Heart right ventricle (tissue), 16 donors: Measurements from ENCODE around the gene MARCHF9. TPM values are rescaled to one million over a fixed set of nuclear protein-coding genes. Genes with fewer than 3 reads are reported as not detected.

Experiments used
- ATAC-seq, 8 donors: fragments of 200-7000 bp; cut with Tn5 transposase; one replicate each; pipeline ENCODE4 v1.9.1; 2020; ENCODE audit warnings: mild to moderate bottlenecking in 8 of 8, moderate library complexity in 8 of 8, moderate number of reproducible peaks in 1 of 8
- DNase-seq, 2 donors: peaks; one replicate each; pipeline ENCODE4 v3.0.0-alpha.2; 2020
- H3K27ac ChIP-seq, 10 donors: fragments of 200-600 bp; sonication (generic) in 2 of 10; one replicate each; pipeline versions ENCODE4 v1.5.0 to v1.8.0; 2020 to 2022; ENCODE audit warnings: mild to moderate bottlenecking in 3 of 10
- H3K27me3 ChIP-seq, 7 donors: fragments of 200-600 bp; one replicate each; pipeline ENCODE4 v1.8.0; 2021 to 2022; ENCODE audit warnings: mild to moderate bottlenecking in 2 of 7
- H3K36me3 ChIP-seq, 9 donors: fragments of 200-600 bp; sonication (generic) in 1 of 9; one replicate each; pipeline versions ENCODE4 v1.5.0 to v1.8.0; 2020 to 2022; ENCODE audit warnings: mild to moderate bottlenecking in 2 of 9
- H3K4me1 ChIP-seq, 9 donors: fragments of 200-600 bp; sonication (generic) in 1 of 9; one replicate each; pipeline versions ENCODE4 v1.5.0 to v1.8.0; 2020 to 2022; ENCODE audit warnings: mild to moderate bottlenecking in 4 of 9
- H3K4me3 ChIP-seq, 10 donors: fragments of 200-600 bp; sonication (generic) in 2 of 10; one replicate each; pipeline versions ENCODE4 v1.5.0 to v1.8.0; 2020 to 2022; ENCODE audit warnings: mild to moderate bottlenecking in 7 of 10, moderate library complexity in 2 of 10
- H3K9me3 ChIP-seq, 11 donors: fragments of 200-600 bp in 10 of 11; sonication (generic) in 2 of 11; one replicate each; pipeline versions ENCODE4 v1.5.0 to v1.8.0; 2013 to 2022; ENCODE audit warnings: mild to moderate bottlenecking in 2 of 11, control low read depth in 1 of 11, moderate library complexity in 1 of 11
- WGBS, 2 donors: extraction: QIAGEN DNeasy Blood & Tissue Kit; methylation state at CpG; one replicate each; pipeline ENCODE4 v1.1.7; 2013; ENCODE audit warnings: inconsistent platforms in 1 of 2; 5-methylcytosine and 5-hydroxymethylcytosine counted together
- intact Hi-C, 10 donors: fragments of 100-400 bp; cut with DNase I; formaldehyde crosslinking; loops; one replicate each; pipeline versions ENCODE4 v1.11.1 to v1.14.2; 2022
- microRNA-seq, 2 donors: library from miRNA; unstranded; fragments of <30 nt; microRNA quantifications; one replicate each; pipeline ENCODE4 v1.2.0, GENCODE V29; 2021
- polyA plus RNA-seq, 2 donors: library from polyadenylated mRNA; stranded (reverse); fragments of 200-250 nt; gene quantifications; one replicate each; pipeline ENCODE4 v1.2.3, GENCODE V29; 2013
- total RNA-seq, 10 donors: library from RNA; stranded (reverse); fragmentation: NEBNext Ultra II Directional in 3 of 10; extraction: Animal tissue kit (Norgen Biotek cat#: 25700) in 3 of 10; gene quantifications; one replicate each; pipeline versions ENCODE4 v1.2.1 to v1.2.4, GENCODE V29; 2021 to 2023
- TF ChIP-seq, protein P1 (sequence below), 9 donors: fragments of 200-600 bp; sonication (generic) in 2 of 9; IDR thresholded peaks; one replicate each; pipeline versions ENCODE4 v1.5.0 to v1.8.0; 2021 to 2022; ENCODE audit warnings: antibody characterized with exemption in 9 of 9, mild to moderate bottlenecking in 5 of 9, moderate library complexity in 1 of 9
- donor health status: Arrhythmogenic right ventricular cardiomyopathy.
- donor health status: ischemic (EF 13 %, LVEDD 7.1; RV severe dilation, severe dysfunction).
- donor health status: healthy with polysubstance abuse.
- donor health status: DM: no; HTN: yes; CAD: no.
- donor health status: DM: no; HTN: no; CAD: no.
- donor health status: ischemic (EF 25% LVEDD 6.9; RV normal size, moderate dysfunction).
- donor health status: ischemic (EF 25% LVEDD 5.7; RV mildly dilated, moderate dysfunction).
- donor health status: healthy.
- donor health status: DM: yes; HTN: yes; CAD: no.
- donor health status: Ischemic cardiomyopathy.
- donor health status: ischemic (EF 35%, LVEDD 5.7; RV mildly dilated, moderate dysfunction).
- donor health status: nonischemic (EF 11% LVEDD 7.7; RV severe dilation, severe dysfunction).
- donor health status: DM: yes; HTN: yes; CAD: no.
- donor health status: PGD.
- donor health status: ischemic (EF 29% LVEDD 5.4; RV normal size, mild dysfunction).
- donor health status: nonischemic (EF 23%, LVEDD 6.1; RV moderate dilation, normal function).

Gene MARCHF9
- total and polyA plus RNA-seq, 12 donors, result 11.2 to 20.7 (median 13.7) TPM

DNA sequence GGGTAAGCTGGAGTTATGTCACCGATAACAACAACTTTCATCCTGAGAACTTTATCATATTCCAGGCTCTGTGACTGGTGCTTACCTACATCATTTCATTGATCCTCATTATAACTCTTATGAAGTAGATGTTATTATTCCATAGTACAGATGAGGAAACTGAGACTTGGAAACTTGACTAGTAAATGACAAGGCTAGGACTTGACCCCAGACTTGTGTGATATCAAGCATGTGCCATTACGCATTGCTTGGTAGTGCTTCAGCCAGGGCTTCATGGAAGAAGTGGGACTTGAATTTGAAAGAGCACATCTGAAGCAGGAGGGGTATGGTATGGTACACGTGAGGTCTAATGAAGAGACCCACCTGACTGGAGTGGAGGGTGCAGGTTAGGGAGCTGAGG, 51.8 kb downstream of the MARCHF9 start:
- Histone ChIP-seq H3K27me3 (no peaks in the 10 kb centered on the region), H3K36me3 (peaks cover 0 to 100% (median 42%) of the 10 kb centered on the region in 9 donors), H3K4me3 (no peak overlapping the region), H3K27ac (no peak overlapping the region), H3K9me3 (no peaks in the 10 kb centered on the region), H3K4me1 (peaks cover 0 to 8% (median 5%) of the 10 kb centered on the region in 9 donors)
- ATAC-seq (no peak), DNase-seq (no peak)
- intact Hi-C loops, result loop anchor here in 2 of 10 donors (10.0 kb wide), 1 partner anchor 98 kb away; no protein-coding TSS in a partner anchor
- TF ChIP-seq, protein P1, sequence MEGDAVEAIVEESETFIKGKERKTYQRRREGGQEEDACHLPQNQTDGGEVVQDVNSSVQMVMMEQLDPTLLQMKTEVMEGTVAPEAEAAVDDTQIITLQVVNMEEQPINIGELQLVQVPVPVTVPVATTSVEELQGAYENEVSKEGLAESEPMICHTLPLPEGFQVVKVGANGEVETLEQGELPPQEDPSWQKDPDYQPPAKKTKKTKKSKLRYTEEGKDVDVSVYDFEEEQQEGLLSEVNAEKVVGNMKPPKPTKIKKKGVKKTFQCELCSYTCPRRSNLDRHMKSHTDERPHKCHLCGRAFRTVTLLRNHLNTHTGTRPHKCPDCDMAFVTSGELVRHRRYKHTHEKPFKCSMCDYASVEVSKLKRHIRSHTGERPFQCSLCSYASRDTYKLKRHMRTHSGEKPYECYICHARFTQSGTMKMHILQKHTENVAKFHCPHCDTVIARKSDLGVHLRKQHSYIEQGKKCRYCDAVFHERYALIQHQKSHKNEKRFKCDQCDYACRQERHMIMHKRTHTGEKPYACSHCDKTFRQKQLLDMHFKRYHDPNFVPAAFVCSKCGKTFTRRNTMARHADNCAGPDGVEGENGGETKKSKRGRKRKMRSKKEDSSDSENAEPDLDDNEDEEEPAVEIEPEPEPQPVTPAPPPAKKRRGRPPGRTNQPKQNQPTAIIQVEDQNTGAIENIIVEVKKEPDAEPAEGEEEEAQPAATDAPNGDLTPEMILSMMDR (IDR thresholded peaks at IDR 0.05), result no peak
- WGBS, 2 donors, result 96 to 99% methylated on average over 3 of the region's 3 CpGs

DNA sequence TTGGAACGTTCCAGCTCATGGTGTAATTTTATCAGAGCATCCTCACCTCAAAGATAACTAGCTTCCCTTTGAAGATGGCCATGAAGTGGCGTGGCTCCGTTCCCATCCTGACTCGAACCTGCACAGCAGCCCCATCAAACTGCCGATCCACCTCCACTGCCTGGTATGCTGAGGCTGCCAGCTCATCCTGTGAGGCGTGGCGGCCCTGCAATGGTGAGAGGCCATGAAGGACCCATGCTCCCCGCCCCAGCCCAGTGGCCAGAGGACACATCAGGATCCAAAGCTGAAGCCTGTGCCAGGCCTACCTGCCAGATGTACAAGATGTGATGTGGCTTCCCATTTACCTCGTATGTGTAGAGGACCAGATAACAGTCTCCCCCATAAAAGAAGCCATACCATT, 52.4 kb downstream of the MARCHF9 start:
- TF ChIP-seq, protein P1 (IDR thresholded peaks at IDR 0.05), result no peak
- H3K36me3 ChIP-seq, result peaks cover 0 to 100% (median 36%) of the 10 kb centered on the region in 9 donors
- no peak for ATAC-seq
- H3K27ac ChIP-seq, result no peak overlapping the region
- H3K4me3 ChIP-seq, result no peak overlapping the region
- no peaks in the 10 kb centered on the region for H3K27me3 ChIP-seq
- intact Hi-C loops, result loop anchor here in 2 of 10 donors (10.0 kb wide), 1 partner anchor 98 kb away; no protein-coding TSS in a partner anchor
- no peak for DNase-seq
- H3K9me3 ChIP-seq, result no peaks in the 10 kb centered on the region
- peaks cover 0 to 8% (median 5%) of the 10 kb centered on the region in 9 donors for H3K4me1 ChIP-seq
- WGBS, 2 donors, result 90 to 93% methylated on average over 9 of the region's 9 CpGs

DNA sequence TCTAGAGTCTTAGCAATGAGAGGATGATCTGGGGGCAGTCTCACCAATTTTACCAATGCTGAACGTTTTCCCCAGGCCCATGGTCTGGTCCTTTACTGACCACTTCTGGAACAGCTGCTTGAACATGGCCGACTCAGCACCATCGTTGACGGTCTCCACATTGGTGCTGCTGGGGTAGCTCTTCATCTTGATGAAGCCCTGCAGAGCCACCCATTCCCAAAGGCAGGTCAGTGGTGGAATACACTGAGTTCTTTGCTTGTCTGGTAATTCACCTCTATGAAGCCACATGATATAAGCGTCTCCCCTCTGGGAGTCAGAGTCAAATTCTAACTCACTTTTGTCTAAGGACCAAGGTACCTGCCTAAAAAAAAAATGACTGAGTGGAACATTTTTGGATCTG, 53.4 kb downstream of the MARCHF9 start:
- TF ChIP-seq, protein P1 (IDR thresholded peaks at IDR 0.05), result no peak
- intact Hi-C loops, result loop anchor here in 2 of 10 donors (10.0 kb wide), 1 partner anchor 96 kb away; no protein-coding TSS in a partner anchor
- no peak overlapping the region for H3K4me3 ChIP-seq
- no peaks in the 10 kb centered on the region for H3K27me3 ChIP-seq
- no peak for ATAC-seq
- WGBS, 2 donors, result 86 to 88% methylated on average over 5 of the region's 5 CpGs
- no peaks in the 10 kb centered on the region for H3K9me3 ChIP-seq
- peaks cover 0 to 100% (median 31%) of the 10 kb centered on the region in 9 donors for H3K36me3 ChIP-seq
- H3K27ac ChIP-seq, result no peak overlapping the region
- DNase-seq, result no peak
- peaks cover 0 to 7% (median 4%) of the 10 kb centered on the region in 9 donors for H3K4me1 ChIP-seq

DNA sequence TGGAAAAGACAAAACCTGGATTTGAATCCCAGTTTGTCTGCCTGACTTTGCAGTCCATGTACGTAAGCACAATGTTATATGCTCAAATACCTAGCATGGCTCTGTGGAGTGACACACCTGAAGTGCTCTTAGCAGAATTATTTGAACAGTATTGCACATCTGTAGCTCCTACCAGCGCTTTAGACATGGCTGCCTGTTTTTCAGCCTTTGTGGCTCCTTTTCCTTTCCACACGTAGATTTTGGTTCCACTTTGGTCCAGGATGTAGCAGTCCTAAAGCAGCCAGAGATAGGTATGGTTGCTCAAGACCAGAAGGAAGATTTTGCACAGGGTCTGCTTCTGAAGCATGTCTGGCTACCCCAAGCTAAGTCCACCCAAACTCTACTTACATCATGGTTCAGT, 54.5 kb downstream of the MARCHF9 start:
- H3K4me3 ChIP-seq, result no peak overlapping the region
- intact Hi-C loops, result loop anchor here in 2 of 10 donors (10.0 kb wide), 1 partner anchor 95 kb away; no protein-coding TSS in a partner anchor
- no peaks in the 10 kb centered on the region for H3K9me3 ChIP-seq
- H3K27ac ChIP-seq, result no peak overlapping the region
- peaks cover 0 to 96% (median 30%) of the 10 kb centered on the region in 9 donors for H3K36me3 ChIP-seq
- ATAC-seq, result no peak
- H3K27me3 ChIP-seq, result no peaks in the 10 kb centered on the region
- peaks cover 1 to 7% (median 5%) of the 10 kb centered on the region in 9 donors for H3K4me1 ChIP-seq
- TF ChIP-seq, protein P1 (IDR thresholded peaks at IDR 0.05), result no peak
- no peak for DNase-seq
- 90 to 94% methylated on average over 3 of the region's 3 CpGs for WGBS, 2 donors

Small RNA genes lying within 50 kb of the gene (microRNA-seq; reads per million reads assigned to microRNA genes)
- gene MIR6759, result 0 reads per million in 2 donors

Other genes with a start within 250 kb of the MARCHF9 start
- 10 to 100 TPM; 11.2 to 34.1 (median 22.0) TPM for gene DDIT3, start 234.6 kb upstream of the MARCHF9 start, total RNA-seq
- 100 to 1,000 TPM in 1 of 2 donors, 10 to 100 TPM in 1; 65.2 to 106 TPM for gene DDIT3, start 234.6 kb upstream of the MARCHF9 start, polyA plus RNA-seq
- gene MBD6, start 232.3 kb upstream of the MARCHF9 start, total RNA-seq, result 10 to 100 TPM; 22.8 to 46.9 (median 33.5) TPM
- 10 to 100 TPM in 1 of 2 donors, 1 to 10 TPM in 1; 8.8 to 35.4 TPM for gene MBD6, start 232.3 kb upstream of the MARCHF9 start, polyA plus RNA-seq
- gene DCTN2, start 207.9 kb upstream of the MARCHF9 start, total RNA-seq, result 100 to 1,000 TPM in 5 of 10 donors, 10 to 100 TPM in 5; 82.9 to 116 (median 101) TPM
- 100 to 1,000 TPM in 1 of 2 donors, 10 to 100 TPM in 1; 45.9 to 174 TPM for gene DCTN2, start 207.9 kb upstream of the MARCHF9 start, polyA plus RNA-seq
- under 1 TPM in 5 of 10 donors, not detected in 5; 0.05 to 0.29 (median 0.07) TPM for gene KIF5A, start 205.1 kb upstream of the MARCHF9 start, total RNA-seq
- under 1 TPM; 0.06 to 0.07 TPM for gene KIF5A, start 205.1 kb upstream of the MARCHF9 start, polyA plus RNA-seq
- gene PIP4K2C, start 163.9 kb upstream of the MARCHF9 start, total RNA-seq, result 10 to 100 TPM in 9 of 10 donors, 1 to 10 TPM in 1; 9.6 to 17.2 (median 14.7) TPM
- 10 to 100 TPM in 1 of 2 donors, 1 to 10 TPM in 1; 5.8 to 13.6 TPM for gene PIP4K2C, start 163.9 kb upstream of the MARCHF9 start, polyA plus RNA-seq
- 10 to 100 TPM; 16.9 to 30.2 (median 22.2) TPM for gene DTX3, start 150.3 kb upstream of the MARCHF9 start, total RNA-seq
- 10 to 100 TPM; 20.9 to 58.2 TPM for gene DTX3, start 150.3 kb upstream of the MARCHF9 start, polyA plus RNA-seq
- 10 to 100 TPM in 3 of 10 donors, 1 to 10 TPM in 7; 5.0 to 17.6 (median 7.5) TPM for gene ARHGEF25, start 143.7 kb upstream of the MARCHF9 start, total RNA-seq
- gene ARHGEF25, start 143.7 kb upstream of the MARCHF9 start, polyA plus RNA-seq, result 10 to 100 TPM; 13.1 to 49.2 TPM
- gene B4GALNT1, start 121.9 kb upstream of the MARCHF9 start, total RNA-seq, result 1 to 10 TPM; 2.0 to 9.3 (median 5.5) TPM
- gene B4GALNT1, start 121.9 kb upstream of the MARCHF9 start, polyA plus RNA-seq, result 1 to 10 TPM; 2.4 to 5.3 TPM
- gene OS9, start 61.0 kb upstream of the MARCHF9 start, total RNA-seq, result 100 to 1,000 TPM in 7 of 10 donors, 10 to 100 TPM in 3; 84.9 to 181 (median 113) TPM
- gene OS9, start 61.0 kb upstream of the MARCHF9 start, polyA plus RNA-seq, result 100 to 1,000 TPM in 1 of 2 donors, 10 to 100 TPM in 1; 96.9 to 173 TPM
- gene AGAP2, start 16.4 kb upstream of the MARCHF9 start, total RNA-seq, result 10 to 100 TPM in 2 of 10 donors, 1 to 10 TPM in 8; 3.4 to 13.1 (median 6.6) TPM
- gene AGAP2, start 16.4 kb upstream of the MARCHF9 start, polyA plus RNA-seq, result 10 to 100 TPM in 1 of 2 donors, 1 to 10 TPM in 1; 5.3 to 17.3 TPM
- gene TSPAN31, start 10.1 kb upstream of the MARCHF9 start, total RNA-seq, result 10 to 100 TPM; 21.1 to 37.4 (median 26.9) TPM
- gene TSPAN31, start 10.1 kb upstream of the MARCHF9 start, polyA plus RNA-seq, result 10 to 100 TPM; 29.8 to 36.6 TPM
- gene CDK4, start 2.8 kb upstream of the MARCHF9 start, total RNA-seq, result 10 to 100 TPM; 37.0 to 74.0 (median 52.0) TPM
- gene CDK4, start 2.8 kb upstream of the MARCHF9 start, polyA plus RNA-seq, result 10 to 100 TPM; 21.7 to 61.7 TPM
- gene CYP27B1, start 12.0 kb downstream of the MARCHF9 start, total RNA-seq, result under 1 TPM in 2 of 10 donors, not detected in 8; 0.81 to 0.95 TPM
- gene CYP27B1, start 12.0 kb downstream of the MARCHF9 start, polyA plus RNA-seq, result under 1 TPM in 1 of 2 donors, not detected in 1; 0.14 TPM
- 10 to 100 TPM in 2 of 10 donors, 1 to 10 TPM in 8; 5.6 to 15.0 (median 7.9) TPM for gene METTL1, start 17.0 kb downstream of the MARCHF9 start, total RNA-seq
- gene METTL1, start 17.0 kb downstream of the MARCHF9 start, polyA plus RNA-seq, result 10 to 100 TPM; 10.9 to 29.4 TPM
- gene EEF1AKMT3, start 17.5 kb downstream of the MARCHF9 start, total RNA-seq, result 1 to 10 TPM; 1.1 to 2.6 (median 1.6) TPM
- gene EEF1AKMT3, start 17.5 kb downstream of the MARCHF9 start, polyA plus RNA-seq, result 1 to 10 TPM; 1.1 to 1.2 TPM
- 10 to 100 TPM; 41.2 to 70.6 (median 52.6) TPM for gene TSFM, start 27.7 kb downstream of the MARCHF9 start, total RNA-seq
- 10 to 100 TPM; 22.9 to 58.0 TPM for gene TSFM, start 27.7 kb downstream of the MARCHF9 start, polyA plus RNA-seq
- gene AVIL, start 63.6 kb downstream of the MARCHF9 start, total RNA-seq, result 1 to 10 TPM in 9 of 10 donors, under 1 TPM in 1; 1.00 to 2.9 (median 1.7) TPM
- 1 to 10 TPM; 1.3 to 8.4 TPM for gene AVIL, start 63.6 kb downstream of the MARCHF9 start, polyA plus RNA-seq
- gene CTDSP2, start 91.6 kb downstream of the MARCHF9 start, total RNA-seq, result 100 to 1,000 TPM in 2 of 10 donors, 10 to 100 TPM in 8; 76.4 to 138 (median 86.3) TPM
- 10 to 100 TPM; 31.2 to 31.7 TPM for gene CTDSP2, start 91.6 kb downstream of the MARCHF9 start, polyA plus RNA-seq
- gene ATP23, start 186.5 kb downstream of the MARCHF9 start, total RNA-seq, result 1 to 10 TPM; 2.8 to 8.5 (median 6.4) TPM
- 10 to 100 TPM in 1 of 2 donors, 1 to 10 TPM in 1; 6.8 to 11.3 TPM for gene ATP23, start 186.5 kb downstream of the MARCHF9 start, polyA plus RNA-seq